Measurements from ENCODE around the gene ARSK. TPM values are rescaled to one million over a fixed set of nuclear protein-coding genes. Genes with fewer than 3 reads are reported as not detected.

The ARSK gene
- total and polyA plus RNA-seq, 2 of the 13 experiments (the other 11 are each of a cell fraction or from before 2014, with no cell fraction given) = 7.9 TPM

GRCh38 chr5:95557841-95558240 is 2.9 kb downstream of the ARSK start:
- H4K20me1 ChIP-seq (ENCODE audit: insufficient read depth, low read length) = no peaks in the 10 kb centered on the region
- BruUV-seq (replicated peaks) = no TSS peak
- no peak overlapping the region for H3K4me3 ChIP-seq (replicated peaks in 1 of 3; ENCODE audit: insufficient read depth in 1 of 3, low read depth in 2 of 3, low read length in 3 of 3)
- no peaks in the 10 kb centered on the region for H3K9me3 ChIP-seq (ENCODE audit: low read length)
- no peak overlapping the region for H2AFZ ChIP-seq (ENCODE audit: low read length)
- H3K27ac ChIP-seq (ENCODE audit: extremely low read length, insufficient read depth, low read length) = no peak overlapping the region
- intact Hi-C loops (cut with micrococcal nuclease; ENCODE audit: unreplicated experiment) (loop anchor here (5.0 to 10.0 kb wide), 3 partner anchors 59 to 287 kb away; partner anchors contain the start of gene RFESD), in situ Hi-C loops (cut with HindIII; ENCODE audit: extremely low pct_ligation_motif_present, low pct_unique_long_range_greater_than_20kb) (loop anchor here (10.0 kb wide), 1 partner anchor 287 kb away; no protein-coding TSS in a partner anchor)
- ATAC-seq (no peak), FAIRE-seq (no peak), DNase-seq (ENCODE audit: low spot score) (no peak)
- no peaks in the 10 kb centered on the region; a peak in 1 of 5 replicates for H3K36me3 ChIP-seq (replicated peaks in 1 of 2; ENCODE audit: control insufficient read depth in 1 of 2, insufficient read depth in 2 of 2, low read length in 2 of 2)
- H3K4me1 ChIP-seq (ENCODE audit: insufficient read depth, low read length) = peaks cover 17% of the 10 kb centered on the region
- no peak overlapping the region for H3K9ac ChIP-seq (ENCODE audit: insufficient read depth, low read depth, low read length)
- peaks cover 29% of the 10 kb centered on the region for H3K79me2 ChIP-seq (ENCODE audit: insufficient read depth, low read length)
- H3K4me2 ChIP-seq (ENCODE audit: low read depth, low read length) = no peak overlapping the region
- ChIA-PET POLR2A (no interaction called here), CTCF (ENCODE audit: low intra/inter-chr PET ratio, low total read pairs) (no interaction called here)
- H3K27me3 ChIP-seq (ENCODE audit: control insufficient read depth in 1 of 2, insufficient read depth in 2 of 2, low read length in 2 of 2) = no peaks in the 10 kb centered on the region; a peak in 1 of 5 replicates
- TF ChIP-seq PHF20 (CRISPR knock-in tag; IDR thresholded peaks at IDR 0.05) (no peak), PRDM15 (CRISPR knock-in tag; IDR thresholded peaks at IDR 0.05) (no peak), ZNF788 (CRISPR knock-in tag; IDR thresholded peaks at IDR 0.05; ENCODE audit: borderline replicate concordance) (no peak), ZGPAT (CRISPR knock-in tag; IDR thresholded peaks at IDR 0.05) (no peak), MLX (CRISPR knock-in tag; IDR thresholded peaks at IDR 0.05) (no peak), ZNF772 (CRISPR knock-in tag; IDR thresholded peaks at IDR 0.05) (no peak), ZNF576 (CRISPR knock-in tag; IDR thresholded peaks at IDR 0.05) (no peak), MZF1 (CRISPR knock-in tag; IDR thresholded peaks at IDR 0.05; ENCODE audit: borderline replicate concordance) (no peak), RARG (CRISPR knock-in tag; IDR thresholded peaks at IDR 0.05; ENCODE audit: low read depth) (no peak), ZNF34 (CRISPR knock-in tag; IDR thresholded peaks at IDR 0.05; ENCODE audit: borderline replicate concordance) (no peak), FUBP1 (CRISPR knock-in tag; IDR thresholded peaks at IDR 0.05; ENCODE audit: borderline replicate concordance) (no peak), MEIS1 (CRISPR knock-in tag; IDR thresholded peaks at IDR 0.05; ENCODE audit: borderline replicate concordance) (no peak), HNRNPUL1 (IDR thresholded peaks at IDR 0.05; ENCODE audit: low read depth, low read length) (no peak), AHR (CRISPR knock-in tag; IDR thresholded peaks at IDR 0.05) (no peak)
- 86% methylated on average over 2 of the region's 2 CpGs for WGBS (ENCODE audit: low lambda C conversion rate)

Measured in HepG2 (cell line).